ENCODE results near the gene CBFA2T3.

Gene CBFA2T3

DNA sequence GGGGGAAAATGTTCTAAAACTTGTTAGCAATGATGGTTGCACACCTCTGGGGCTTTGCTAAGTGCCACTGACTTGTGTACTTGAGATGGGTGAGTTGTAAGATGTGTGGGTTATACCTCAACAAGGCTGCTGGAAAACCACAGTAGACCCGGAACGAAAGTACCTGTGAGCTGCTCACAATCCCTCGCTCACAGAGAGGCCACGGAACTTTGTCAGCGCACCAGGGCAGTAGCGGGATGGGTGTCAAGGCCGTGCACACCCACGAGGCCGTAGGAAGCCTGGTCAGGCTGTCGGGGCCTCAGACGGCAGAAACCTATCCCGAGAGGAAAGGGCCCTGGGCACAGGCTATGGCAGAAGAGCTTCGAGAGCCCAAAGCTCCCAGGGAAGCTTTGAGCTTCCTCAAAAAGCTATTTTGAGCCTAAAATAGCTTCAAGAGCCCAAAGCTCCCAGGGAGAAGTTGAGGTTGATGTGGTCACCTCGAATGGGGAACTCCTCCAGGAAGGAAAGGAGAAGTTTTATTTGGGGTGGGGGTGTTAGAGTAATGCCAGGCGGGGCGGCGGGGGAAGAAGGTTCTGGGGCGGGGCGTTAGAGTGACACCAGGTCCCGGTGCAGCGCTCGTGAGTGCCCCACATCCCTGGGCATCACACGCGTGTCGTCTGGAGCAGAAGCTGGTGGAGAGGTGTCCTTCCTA, 19.0 kb downstream of the CBFA2T3 start:
- no peak for DNase-seq

GRCh38 chr16:88957433-88957767, 19.6 kb downstream of the CBFA2T3 start:
- no peak for DNase-seq

DNA sequence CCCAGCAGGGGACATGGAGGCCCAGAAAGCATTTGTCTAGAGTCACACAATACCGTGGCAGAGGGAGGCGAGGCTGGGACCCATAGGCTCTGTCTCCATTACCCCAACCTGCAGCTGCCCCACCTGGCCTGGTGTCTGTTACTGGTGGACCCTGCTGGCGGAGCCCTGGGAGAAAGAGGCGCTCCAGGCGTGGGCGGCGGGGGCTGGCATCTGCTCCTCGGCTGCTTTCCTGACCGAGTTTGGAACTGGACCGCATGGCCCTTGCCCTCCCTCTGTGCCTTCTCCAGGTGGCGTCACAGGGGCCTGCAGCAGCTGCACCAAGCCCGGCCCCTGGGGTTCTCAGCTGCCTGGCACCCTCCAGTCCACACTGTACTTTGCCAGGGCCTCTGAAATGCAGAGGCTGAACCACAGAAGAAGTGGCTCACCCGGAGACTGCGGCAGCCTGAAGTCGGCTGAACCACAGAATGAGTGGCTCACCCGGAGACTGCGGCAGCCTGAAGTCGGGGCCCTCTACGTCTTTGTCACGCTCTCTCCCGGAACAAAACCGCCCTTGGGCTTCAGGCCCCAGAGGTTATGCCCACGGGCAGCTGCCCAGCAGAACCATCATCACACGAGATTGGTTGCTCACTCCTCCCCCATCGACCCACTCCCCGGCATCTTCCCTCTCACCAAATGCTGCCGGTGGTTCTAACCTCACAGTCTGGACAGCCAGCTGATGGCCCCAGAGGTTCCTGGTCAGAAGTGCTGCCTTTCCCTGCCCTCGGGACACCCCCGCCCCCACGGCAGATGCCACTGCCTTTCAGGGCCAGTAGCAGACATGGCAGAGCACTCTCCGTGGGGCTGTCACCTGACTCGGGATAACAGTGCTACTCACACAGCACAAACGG, 20.2 kb downstream of the CBFA2T3 start:
- no peak for DNase-seq

- no peak for DNase-seq
Observed at GRCh38 chr16:88955906-88956305, 21.1 kb downstream of the CBFA2T3 start.

DNA sequence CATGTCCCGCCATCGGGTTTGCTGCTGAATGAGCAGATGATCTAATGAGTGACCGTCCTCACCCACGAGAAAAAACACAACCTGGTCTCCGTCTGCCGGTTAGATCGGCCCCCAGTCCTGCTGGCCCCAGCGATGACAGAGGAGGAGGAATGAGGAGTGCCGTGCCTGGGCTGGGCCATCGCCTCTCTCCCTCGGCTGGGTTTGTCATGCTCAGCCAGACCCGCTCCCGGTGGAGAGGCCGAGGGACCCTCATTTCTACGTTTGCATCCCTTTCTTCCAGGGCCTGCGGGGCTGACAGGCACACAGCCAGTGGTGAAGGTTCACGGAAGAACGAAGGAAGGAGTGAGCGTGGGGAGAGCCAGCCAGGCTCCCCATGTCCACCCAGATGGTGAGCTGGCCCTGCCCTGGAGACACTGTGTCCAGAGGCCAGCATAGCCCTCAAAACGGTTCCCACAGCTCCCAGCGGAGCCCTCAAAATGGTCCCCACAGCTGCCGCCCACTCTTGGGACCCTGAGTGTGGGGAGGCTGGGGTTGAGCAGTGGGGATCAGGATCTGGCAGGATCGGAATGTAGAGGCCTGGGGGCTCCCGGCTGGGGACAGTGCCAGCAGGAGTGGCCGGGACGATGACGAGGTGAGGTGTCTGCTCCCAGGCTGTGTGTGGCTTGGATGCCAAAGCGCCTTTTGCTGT, 23.9 kb downstream of the CBFA2T3 start:
- DNase-seq: no peak

GRCh38 chr16:88951989-88952388, 25.0 kb downstream of the CBFA2T3 start:
- no peak for DNase-seq

- no peak for DNase-seq
Observed at GRCh38 chr16:88951501-88951900, 25.5 kb downstream of the CBFA2T3 start.

DNA sequence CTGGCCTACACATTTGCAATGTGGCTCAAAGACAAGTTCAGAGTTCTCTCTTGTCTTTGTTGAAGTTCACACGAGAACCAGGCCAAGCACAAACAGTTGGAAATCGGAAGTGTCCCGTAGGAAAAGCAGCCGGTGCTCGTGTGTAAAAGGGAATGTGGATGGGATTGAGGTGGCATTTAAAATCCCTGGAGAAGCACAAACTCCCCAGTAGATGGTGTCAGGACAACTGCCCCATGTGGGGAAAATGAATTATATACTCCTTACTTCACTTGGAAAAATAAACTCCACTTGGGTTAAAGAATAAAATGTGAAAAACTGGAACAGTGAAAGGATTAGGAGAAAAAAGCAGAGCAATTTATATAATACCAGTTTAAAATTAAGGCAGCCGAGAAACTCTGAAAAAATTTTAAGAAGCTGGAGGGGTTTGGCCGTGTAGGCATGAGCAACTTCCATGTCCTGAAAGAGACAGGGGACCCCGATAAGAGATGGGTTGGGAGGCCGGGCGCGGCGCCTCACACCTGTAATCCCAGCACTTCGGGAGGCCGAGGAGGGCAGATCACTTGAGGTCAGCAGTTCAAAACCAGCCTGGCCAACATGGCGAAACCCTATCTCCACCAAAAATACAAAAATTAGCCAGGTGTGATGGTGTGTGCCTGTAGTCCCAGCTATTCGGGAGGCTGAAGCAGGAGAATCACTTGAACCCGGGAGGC, 28.1 kb downstream of the CBFA2T3 start:
- no peak for DNase-seq

DNA sequence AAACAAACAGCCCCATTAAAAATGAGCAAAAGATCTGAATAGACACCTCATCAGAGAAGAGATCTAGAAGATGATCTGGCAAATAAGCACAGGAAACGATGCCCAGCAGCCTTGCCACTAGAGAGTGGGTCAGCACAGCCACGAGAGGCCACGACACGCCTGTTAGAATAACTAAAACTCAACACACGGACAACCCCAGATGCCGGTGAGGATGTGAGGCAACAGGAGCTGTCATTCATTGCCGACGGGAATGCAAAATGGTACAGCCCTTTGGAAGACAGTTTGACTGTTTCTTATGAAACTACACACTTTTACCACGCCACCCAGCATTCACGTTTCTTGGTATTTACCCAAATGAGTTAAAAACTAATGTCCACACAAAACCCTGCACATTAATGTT, 31.5 kb downstream of the CBFA2T3 start:
- no peak for DNase-seq

DNA sequence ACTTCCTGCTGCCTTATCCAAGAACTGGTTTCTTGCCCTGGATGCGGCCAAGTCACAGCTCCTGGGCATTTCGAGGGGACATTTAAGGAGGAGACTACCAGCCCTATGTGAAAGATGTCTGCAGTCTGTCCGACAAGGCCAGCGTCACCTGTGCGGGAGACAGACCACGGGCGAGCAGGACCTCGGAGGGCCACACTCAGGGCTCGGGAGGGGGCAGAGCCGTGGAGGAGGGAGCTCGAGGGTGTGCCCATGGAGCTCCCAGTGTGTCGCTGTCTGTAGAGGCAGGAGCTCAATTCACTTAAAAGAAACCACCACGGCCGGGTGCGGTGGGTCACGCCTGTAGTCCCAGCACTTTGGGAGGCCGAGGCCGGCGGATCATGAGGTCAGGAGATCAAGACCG, 33.3 kb downstream of the CBFA2T3 start:
- no peak for DNase-seq

DNA sequence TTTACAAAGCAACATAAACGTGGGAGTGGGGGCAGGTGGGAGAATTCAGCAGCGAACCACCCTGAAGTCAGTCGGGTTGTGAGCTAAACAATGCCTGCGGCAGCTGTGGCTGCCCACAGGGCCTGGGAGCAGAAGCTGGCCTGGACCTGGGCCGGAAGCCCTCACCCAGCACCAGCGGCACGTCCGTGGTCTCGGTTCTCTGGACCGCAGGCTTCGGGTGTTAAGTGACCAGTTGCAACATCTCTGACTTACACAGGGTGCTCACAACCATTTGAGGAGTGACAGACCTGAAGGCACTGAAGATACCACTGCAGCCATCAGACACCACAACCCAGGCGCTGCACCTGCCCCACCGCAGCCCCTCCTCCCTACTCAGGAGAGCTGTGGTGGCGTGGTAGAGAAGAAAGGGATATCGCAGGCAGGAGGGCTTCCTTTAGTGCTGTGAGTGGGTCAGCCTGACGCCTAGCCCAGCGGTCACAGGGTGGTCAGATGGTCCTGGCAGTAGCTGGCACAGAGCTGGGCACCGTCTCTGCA, 33.8 kb downstream of the CBFA2T3 start:
- DNase-seq: no peak

GRCh38 chr16:88941913-88942909, 34.8 kb downstream of the CBFA2T3 start:
- no peak for DNase-seq

- DNase-seq: no peak
Observed at GRCh38 chr16:88940862-88941817, 35.9 kb downstream of the CBFA2T3 start.

GRCh38 chr16:88939972-88940861, 36.8 kb downstream of the CBFA2T3 start:
- no peak for DNase-seq

GRCh38 chr16:88939245-88939971, 37.6 kb downstream of the CBFA2T3 start:
- no peak for DNase-seq

DNA sequence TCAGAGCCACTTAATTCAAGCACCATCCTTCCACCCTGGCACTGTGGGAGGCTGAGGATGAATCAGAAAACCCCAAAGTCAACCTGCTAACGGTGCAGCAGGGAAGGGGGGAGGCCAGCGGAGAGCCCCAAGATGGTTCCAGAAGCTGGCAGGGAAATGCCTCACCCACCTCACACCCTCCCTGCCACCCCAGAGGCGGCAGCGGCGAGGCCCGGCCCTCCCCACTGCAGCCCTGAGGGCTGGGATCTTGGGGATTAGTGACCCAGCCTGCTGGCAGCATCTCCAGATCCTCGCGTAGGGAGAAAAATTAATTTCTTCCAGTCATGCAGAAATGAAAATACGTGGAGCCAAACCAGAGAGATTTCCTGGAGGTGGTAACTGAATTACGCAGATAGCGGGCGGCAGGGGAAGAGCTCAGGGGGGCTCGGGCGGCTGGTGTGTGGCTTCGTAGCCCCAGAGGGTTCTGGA, 38.2 kb downstream of the CBFA2T3 start:
- no peak for DNase-seq

DNA sequence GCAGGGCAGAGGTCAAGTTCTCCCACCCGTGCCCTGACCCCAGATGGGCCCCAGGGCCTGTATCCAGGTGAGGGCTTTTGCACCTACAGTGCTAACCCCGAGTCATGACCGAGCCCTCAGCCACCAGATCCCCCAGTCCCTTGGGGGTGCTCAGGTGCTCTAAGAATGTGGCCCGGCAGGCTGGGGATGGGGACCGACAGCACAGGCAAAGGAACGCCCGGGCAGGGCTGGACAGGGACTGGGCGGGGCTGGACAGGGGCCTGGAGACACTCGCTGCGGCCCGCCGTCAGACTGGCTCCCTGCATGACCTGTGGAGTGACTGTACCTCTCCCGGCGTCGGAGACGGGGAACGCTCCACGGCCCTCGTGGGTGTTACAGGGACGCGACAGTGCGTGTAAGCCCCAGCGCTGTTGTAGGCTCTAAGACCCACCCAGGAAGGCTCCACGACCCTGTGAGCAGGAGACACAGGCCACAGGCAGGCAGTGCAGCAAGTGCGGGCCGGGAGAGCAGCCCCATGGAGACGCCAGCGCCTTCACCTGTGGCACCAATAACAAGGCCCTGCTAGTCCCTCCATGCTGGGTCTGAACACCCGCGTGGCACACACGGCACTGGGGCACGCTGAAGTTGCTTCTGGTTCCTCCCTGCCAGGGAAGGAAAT, 38.8 kb downstream of the CBFA2T3 start:
- no peak for DNase-seq

DNA sequence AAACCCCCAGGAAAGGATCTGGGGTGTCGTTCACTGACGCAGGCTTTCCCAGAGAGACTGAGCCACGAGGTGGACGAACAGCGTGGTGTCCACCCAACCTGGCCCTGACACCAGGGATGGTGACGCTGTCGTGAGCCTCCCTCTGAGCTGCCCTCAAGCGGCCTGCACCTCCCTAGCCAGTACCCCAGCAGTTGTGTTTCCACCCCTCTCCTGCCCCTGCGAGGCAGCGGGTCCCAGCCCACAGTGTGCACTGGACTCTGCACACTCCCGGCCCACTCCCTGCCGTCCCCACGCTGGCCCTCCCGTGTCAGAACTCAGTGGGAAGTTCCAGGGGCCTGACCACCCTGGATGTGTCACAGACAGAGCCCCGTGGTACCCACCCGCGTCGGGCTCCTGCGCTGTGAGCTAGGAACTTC, 39.8 kb downstream of the CBFA2T3 start:
- no peak for DNase-seq

All from NCI-H774 (cell line).